ENCODE data around the gene ITGA5.

The ITGA5 gene

GRCh38 chr12:54447917-54448316, 28.9 kb upstream of the ITGA5 start:
- no peaks in the 10 kb centered on the region for H3K9me3 ChIP-seq (ENCODE audit: insufficient read depth, low read length, severe bottlenecking)
- H3K27ac ChIP-seq (ENCODE audit: low read length), result no peak overlapping the region
- H3K79me2 ChIP-seq (ENCODE audit: insufficient read depth, low read length), result no peaks in the 10 kb centered on the region
- no peaks in the 10 kb centered on the region for H4K20me1 ChIP-seq (ENCODE audit: insufficient read depth, low read length)
- no peak for DNase-seq
- no peak overlapping the region for H3K4me3 ChIP-seq (ENCODE audit: low read depth in 1 of 2, low read length in 2 of 2)
- no peak overlapping the region for H3K4me2 ChIP-seq (ENCODE audit: insufficient read depth, low read length)
- H3K27me3 ChIP-seq (ENCODE audit: insufficient read depth, low read length, poor library complexity), result peaks cover 18% of the 10 kb centered on the region
- no peaks in the 10 kb centered on the region for H3K4me1 ChIP-seq (ENCODE audit: insufficient read depth, low read length)
- H3K9ac ChIP-seq (ENCODE audit: low read depth, low read length), result no peak overlapping the region
- no peaks in the 10 kb centered on the region for H3K36me3 ChIP-seq (ENCODE audit: insufficient read depth, low read length)
- ATAC-seq (ENCODE audit: insufficient read depth, low read depth), result no peak
- TF ChIP-seq CTCF (IDR thresholded peaks at IDR 0.05; ENCODE audit: borderline replicate concordance, extremely low read depth, low read length, poor library complexity, severe bottlenecking) (no peak), EZH2 (IDR thresholded peaks at IDR 0.05; ENCODE audit: borderline replicate concordance, low read depth, low read length, severe bottlenecking) (no peak)
- H2AFZ ChIP-seq (ENCODE audit: low read depth, low read length), result no peak overlapping the region

- H3K36me3 ChIP-seq (ENCODE audit: insufficient read depth, low read length), result no peaks in the 10 kb centered on the region
- no peaks in the 10 kb centered on the region for H3K79me2 ChIP-seq (ENCODE audit: insufficient read depth, low read length)
- TF ChIP-seq EZH2 (IDR thresholded peaks at IDR 0.05; ENCODE audit: borderline replicate concordance, low read depth, low read length, severe bottlenecking), result no peak
- no peak for TF ChIP-seq CTCF (IDR thresholded peaks at IDR 0.05; ENCODE audit: borderline replicate concordance, extremely low read depth, low read length, poor library complexity, severe bottlenecking)
- H3K4me2 ChIP-seq (ENCODE audit: insufficient read depth, low read length), result no peak overlapping the region
- no peak overlapping the region for H3K27ac ChIP-seq (ENCODE audit: low read length)
- no peaks in the 10 kb centered on the region for H4K20me1 ChIP-seq (ENCODE audit: insufficient read depth, low read length)
- no peak for ATAC-seq (ENCODE audit: insufficient read depth, low read depth)
- H3K9me3 ChIP-seq (ENCODE audit: insufficient read depth, low read length, severe bottlenecking), result no peaks in the 10 kb centered on the region
- no peak overlapping the region for H2AFZ ChIP-seq (ENCODE audit: low read depth, low read length)
- no peak overlapping the region for H3K9ac ChIP-seq (ENCODE audit: low read depth, low read length)
- H3K4me3 ChIP-seq (ENCODE audit: low read depth in 1 of 2, low read length in 2 of 2), result no peak overlapping the region
- peaks cover 11% of the 10 kb centered on the region for H3K27me3 ChIP-seq (ENCODE audit: insufficient read depth, low read length, poor library complexity)
- no peak for DNase-seq
- no peaks in the 10 kb centered on the region for H3K4me1 ChIP-seq (ENCODE audit: insufficient read depth, low read length)
These were observed 25.1 kb upstream of the ITGA5 start for GRCh38 chr12:54444206-54444605.

- H3K4me2 ChIP-seq (ENCODE audit: insufficient read depth, low read length), result no peak overlapping the region
- no peak for ATAC-seq (ENCODE audit: insufficient read depth, low read depth)
- H3K27me3 ChIP-seq (ENCODE audit: insufficient read depth, low read length, poor library complexity), result peaks cover 11% of the 10 kb centered on the region
These were observed 24.4 kb upstream of the ITGA5 start for GRCh38 chr12:54443446-54443845.

More at GRCh38 chr12:54443446-54443845, 24.4 kb upstream of the ITGA5 start:
- Histone ChIP-seq H3K4me1 (ENCODE audit: insufficient read depth, low read length) (no peaks in the 10 kb centered on the region), H3K79me2 (ENCODE audit: insufficient read depth, low read length) (no peaks in the 10 kb centered on the region), H3K4me3 (ENCODE audit: low read depth in 1 of 2, low read length in 2 of 2) (no peak overlapping the region), H4K20me1 (ENCODE audit: insufficient read depth, low read length) (no peaks in the 10 kb centered on the region), H2AFZ (ENCODE audit: low read depth, low read length) (no peak overlapping the region), H3K9ac (ENCODE audit: low read depth, low read length) (no peak overlapping the region), H3K27ac (ENCODE audit: low read length) (no peak overlapping the region), H3K36me3 (ENCODE audit: insufficient read depth, low read length) (no peaks in the 10 kb centered on the region), H3K9me3 (ENCODE audit: insufficient read depth, low read length, severe bottlenecking) (no peaks in the 10 kb centered on the region)
- DNase-seq, result no peak
- TF ChIP-seq CTCF (IDR thresholded peaks at IDR 0.05; ENCODE audit: borderline replicate concordance, extremely low read depth, low read length, poor library complexity, severe bottlenecking) (no peak), EZH2 (IDR thresholded peaks at IDR 0.05; ENCODE audit: borderline replicate concordance, low read depth, low read length, severe bottlenecking) (no peak)
